Head of caudate nucleus (tissue), 42 donors: ENCODE results near the gene EPB41.

Experiments used
- DNase-seq, 42 donors: peaks; one replicate each; pipeline versions ENCODE4 v3.0.0 to v3.0.0-alpha.2; 2020 to 2021; ENCODE audit warnings: mixed read lengths in 7 of 42
- intact Hi-C: fragments of 100-400 bp; cut with DNase I; formaldehyde crosslinking; loops from one replicate; pipeline ENCODE4 v1.15.0; 2022

EPB41 gene

DNA sequence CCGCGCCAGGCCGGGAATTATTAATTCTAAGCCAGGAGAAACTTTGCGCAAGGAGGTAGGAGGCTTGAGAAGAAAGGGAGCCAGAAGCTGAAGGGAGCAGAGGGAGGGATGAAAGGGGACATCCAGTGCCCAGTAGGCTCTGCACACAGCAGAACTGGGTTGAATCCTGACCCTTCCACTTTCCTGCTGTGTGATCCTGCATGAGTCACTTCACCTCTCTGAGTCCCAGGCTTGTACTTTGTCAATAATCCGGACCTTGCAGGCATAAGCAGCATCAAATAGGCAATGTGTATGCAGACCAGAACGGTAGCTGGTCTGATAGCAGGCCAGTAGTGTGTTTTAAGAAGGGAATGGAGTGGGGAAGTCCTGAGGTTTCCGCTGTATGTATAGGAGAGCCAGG lies 25.5 kb upstream of the EPB41 start:
- no peak for DNase-seq
- intact Hi-C loops: loop anchor here (5.0 kb wide), 1 partner anchor 233 kb away; the partner anchor contains the start of gene TMEM200B

DNA sequence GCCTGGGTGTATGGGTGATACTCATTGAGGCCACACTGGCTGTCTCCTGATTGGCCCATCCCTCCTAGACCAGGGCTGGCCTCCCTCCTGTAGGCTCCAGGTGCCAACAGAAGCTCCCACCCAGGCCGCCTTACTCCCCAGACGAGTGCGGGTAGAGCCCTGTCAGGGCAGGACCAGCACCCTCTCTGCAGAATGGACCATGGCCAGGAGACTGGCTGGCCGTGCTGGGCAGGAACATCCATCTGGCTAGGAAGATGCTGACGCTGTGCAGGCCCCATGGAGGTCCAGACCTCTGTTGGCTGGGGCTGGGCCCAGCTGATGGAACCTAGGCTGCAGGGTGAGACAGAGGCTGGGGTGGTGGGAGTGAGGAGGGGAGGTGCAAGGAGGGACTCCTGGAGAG lies 25.0 kb upstream of the EPB41 start:
- no peak for DNase-seq
- intact Hi-C loops: loop anchor here (5.0 kb wide), 1 partner anchor 233 kb away; the partner anchor contains the start of gene TMEM200B

DNA sequence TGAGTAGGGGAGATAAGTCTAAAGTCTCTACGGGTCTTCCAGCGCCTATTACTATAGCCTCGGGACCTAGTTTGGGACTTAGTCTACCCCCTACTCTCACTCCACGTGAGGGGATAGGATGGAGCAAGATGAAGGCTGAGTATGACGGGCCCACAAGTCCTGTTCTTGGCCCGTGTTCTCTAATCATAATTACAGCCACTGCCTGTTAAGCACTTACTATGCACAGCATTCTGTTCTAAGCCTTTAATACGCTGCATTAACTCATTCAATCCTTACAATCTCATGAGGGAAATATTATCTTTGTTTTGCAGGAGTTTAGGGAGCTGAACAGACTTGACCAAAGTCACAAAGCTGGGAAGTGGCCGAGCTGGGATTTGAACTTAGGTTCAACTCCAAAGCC lies 23.9 kb upstream of the EPB41 start:
- intact Hi-C loops: no loop called here
- no peak for DNase-seq

DNA sequence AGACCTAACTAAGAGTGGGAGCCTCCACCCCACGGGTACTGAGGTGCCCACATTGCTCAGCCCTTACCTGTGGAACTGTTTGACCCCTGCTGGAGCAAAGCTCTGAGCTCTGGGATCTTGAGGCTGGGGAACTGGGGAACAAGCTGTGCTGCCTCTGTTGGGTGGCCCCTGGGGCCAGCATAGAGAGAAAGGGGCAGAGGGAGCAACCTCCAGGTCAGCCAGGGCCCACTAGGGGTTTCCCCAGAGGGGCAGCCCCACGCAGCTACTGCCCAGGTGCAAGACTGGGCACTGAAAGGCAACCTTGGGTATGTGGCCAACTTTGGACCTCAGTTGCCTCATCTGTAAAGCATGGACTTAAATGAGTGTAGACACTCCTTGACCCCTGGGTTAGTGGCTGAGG lies 23.5 kb upstream of the EPB41 start:
- no peak for DNase-seq
- intact Hi-C loops: no loop called here

DNA sequence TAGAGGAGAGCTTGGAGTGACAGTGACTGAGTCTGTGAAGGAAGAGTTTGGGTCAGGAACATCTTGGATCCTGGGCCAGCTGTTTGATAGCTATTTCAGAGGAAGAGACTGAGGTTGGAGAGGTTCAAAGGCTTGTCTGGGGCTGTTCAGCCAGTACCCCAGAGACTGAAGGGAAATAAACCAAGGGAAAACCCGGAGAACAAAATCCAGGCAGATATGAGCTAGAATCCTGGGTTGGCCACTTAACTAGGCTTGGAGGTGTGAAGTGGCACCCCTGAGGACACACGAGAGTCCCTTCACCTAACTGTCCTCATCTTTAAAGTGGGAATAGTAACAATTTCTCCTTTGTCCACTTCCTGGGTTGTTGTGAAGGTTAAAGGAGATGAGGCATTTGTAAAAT lies 23.1 kb upstream of the EPB41 start:
- DNase-seq: no peak
- intact Hi-C loops: no loop called here

DNA sequence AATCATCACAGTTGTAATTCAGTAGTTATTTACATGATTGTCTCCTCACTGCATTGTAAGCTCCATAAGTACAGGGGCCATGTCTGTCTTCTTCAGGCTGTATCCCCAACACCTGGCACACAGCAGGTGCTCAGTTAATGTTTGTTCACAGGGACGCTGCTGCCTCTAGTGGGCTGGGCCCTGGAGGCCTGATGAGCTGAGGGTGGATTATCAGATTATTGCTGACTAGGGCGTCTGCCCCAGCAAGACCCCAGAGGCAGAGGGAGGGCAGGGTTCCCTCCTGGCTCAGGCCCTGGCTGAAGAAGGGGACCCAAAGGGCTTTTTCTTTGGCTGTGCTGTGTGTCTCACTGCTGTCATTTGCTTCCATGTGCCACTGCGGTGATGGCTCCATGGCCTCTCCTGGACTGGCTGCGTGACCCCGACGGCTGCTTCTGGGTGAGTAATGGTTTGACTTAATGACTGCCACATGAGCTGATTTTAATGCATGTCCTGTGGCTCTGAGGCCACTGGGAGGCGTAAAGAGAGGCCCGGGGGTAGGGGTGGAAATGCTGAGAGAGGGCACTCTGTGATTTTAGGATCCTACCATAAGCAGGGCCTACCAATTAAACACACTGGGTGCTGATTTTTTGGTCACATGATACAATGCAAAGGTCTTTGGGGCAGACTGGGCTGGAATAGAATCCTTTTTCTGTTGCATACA lies 20.8 kb upstream of the EPB41 start:
- intact Hi-C loops: no loop called here

DNA sequence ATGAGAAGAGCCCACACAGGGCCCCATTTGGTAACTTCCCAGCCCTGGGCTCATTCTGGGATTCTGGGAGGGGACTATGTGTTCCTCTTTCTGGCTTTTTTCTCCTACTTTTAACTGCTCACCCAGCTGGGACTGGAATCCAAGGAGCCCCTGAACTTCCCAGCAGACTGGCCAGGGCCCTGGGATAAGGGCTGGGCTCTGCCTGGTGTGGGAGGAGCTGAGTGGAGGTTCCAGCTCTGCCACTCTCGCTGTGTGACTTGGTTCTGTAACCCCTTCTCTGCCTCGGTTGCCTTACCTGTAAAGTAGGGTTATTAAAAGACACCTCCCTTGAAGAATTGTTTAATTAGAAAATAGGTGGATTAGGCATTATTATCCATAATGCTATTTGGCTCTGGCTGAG lies 19.6 kb upstream of the EPB41 start:
- DNase-seq: no peak
- intact Hi-C loops: no loop called here

More for the DNA sequence above, 20.8 kb upstream of the EPB41 start:
- DNase-seq: no peak

DNA sequence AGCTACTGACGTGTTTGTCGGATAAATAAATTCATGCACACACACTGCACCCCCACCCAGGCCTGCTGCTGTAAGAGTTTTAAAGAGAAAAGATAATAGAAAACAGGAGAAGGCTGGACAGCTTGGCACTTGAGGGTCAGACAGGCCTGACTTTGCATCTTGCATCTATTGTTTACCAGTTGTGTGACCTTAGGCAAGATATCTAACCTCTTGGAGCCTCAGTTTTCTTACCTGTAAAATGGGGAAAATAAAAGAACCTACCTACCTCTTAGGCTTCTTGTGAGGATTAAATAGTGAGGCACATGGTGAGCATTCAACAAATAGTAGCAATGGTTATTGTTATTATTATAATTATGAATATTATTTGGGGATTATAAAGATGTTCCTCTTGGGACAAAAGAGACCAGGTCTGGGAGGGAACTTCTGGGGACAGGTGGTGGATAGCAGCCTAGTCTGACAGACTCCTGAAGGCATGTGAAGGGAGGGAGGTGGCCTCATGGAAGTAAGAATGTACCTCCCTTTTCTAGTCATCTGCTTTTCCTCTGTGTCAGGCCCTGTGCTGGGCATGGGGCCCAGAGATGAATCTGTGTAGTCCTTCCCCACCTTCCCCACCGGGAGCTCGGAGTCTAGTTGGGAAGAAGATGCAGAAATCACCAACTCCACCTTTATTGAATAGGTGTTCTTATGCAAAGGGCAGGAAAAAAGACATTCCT lies 18.3 kb upstream of the EPB41 start:
- no peak for DNase-seq
- intact Hi-C loops: no loop called here

DNA sequence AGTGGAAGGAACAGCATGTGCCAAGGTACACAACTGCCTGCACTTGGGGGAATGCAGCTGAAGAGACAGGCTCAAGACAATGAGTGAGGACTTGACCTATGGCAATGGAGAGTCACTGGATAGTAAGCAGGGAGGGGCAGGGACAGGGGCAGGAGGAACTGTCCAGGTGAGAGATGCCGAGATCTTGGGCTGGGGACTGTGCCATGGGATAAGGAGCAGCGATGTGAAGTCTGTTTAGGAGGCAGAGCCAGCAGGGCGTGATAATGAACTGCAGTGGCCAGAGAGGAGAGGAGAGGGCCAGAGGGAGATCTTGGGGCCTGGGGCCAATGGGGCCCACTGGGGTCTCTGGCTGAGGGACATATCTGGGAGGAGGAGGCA lies 17.8 kb upstream of the EPB41 start:
- DNase-seq: no peak
- intact Hi-C loops: no loop called here

DNA sequence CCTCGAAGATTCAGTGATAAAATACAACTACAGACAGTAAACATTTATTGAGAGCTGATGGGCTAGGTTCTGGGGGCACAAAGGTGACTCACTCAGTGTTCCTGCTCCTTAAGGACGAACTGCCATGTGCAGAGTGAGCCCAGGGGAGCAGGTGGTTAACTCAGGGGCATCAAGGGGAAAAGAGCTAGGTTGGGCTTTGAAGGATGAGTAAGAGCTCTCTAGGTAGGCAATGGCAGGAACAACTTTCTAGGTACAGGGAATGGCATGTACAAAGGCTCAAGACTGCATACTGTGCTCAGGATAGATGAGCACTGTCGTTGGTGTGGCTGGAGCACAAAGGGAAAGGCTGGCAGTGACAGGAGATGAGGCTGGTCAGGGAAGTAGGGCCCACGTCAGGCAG lies 16.6 kb upstream of the EPB41 start:
- intact Hi-C loops: no loop called here

DNA sequence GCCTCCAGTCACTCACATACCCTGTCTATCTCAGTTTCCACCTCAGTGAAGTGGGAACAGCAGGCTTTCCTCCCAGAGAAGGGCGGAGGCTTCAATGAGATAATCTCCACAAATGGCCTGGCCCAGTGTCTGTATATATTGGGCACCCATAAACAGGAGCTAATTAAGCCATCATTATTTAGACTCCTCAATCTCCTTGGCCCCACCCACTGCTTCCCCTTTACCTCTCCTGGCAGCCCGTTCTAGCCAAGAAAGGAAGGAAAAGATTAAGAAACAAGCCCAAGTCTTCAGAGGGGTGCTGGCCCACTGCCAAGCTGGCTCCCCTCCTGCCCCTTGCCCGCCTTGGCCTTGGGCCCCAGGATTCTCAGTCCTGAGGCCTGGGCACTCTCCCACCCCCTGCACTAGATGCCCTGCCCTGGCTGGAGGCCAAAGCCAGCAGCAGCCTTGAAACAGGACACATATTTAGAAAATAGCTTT lies 15.9 kb upstream of the EPB41 start:
- peak in 4 of 42 donors; percentile 18 to 27 (median 21) for DNase-seq
- intact Hi-C loops: no loop called here

More for the DNA sequence above, 16.6 kb upstream of the EPB41 start:
- no peak for DNase-seq

DNA sequence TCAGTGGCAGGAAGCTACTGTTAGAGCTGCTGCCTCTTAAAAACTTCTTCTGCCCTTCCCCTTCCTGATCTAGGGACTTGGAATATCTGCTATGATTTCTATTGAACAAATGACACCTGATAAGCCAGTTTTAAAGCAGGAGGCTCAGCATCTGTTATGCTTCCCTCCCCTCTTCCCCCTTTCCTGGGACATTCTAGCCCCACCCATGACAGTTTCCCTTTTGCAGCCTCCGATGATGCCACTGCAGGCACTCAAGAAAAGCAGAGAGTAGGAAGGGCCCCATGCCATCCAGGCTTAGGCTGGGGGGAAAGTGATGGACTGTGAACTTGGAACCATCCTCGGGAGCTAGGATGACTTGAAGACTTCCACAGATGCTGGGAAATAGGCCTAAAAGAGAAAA lies 15.1 kb upstream of the EPB41 start:
- no peak for DNase-seq
- intact Hi-C loops: no loop called here

DNA sequence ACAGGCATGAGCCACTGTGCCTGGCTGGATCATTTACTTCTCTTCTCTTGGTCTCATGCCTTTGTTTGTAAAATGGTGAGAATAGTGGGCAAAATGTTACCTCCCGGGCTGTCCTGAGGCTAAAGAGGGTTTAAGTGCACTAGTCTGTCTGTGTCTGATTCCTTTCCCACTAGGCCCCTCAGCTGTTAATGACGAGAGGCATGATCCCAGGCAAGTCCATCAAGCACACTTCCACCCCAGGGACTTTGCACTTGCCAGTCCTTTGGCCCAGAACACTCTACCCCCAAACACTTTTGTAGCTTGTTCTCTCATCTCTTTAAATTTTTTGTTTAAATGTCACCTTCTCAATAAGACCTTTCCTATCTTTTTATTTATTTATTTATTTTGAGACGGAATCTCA lies 13.8 kb upstream of the EPB41 start:
- intact Hi-C loops: no loop called here

DNA sequence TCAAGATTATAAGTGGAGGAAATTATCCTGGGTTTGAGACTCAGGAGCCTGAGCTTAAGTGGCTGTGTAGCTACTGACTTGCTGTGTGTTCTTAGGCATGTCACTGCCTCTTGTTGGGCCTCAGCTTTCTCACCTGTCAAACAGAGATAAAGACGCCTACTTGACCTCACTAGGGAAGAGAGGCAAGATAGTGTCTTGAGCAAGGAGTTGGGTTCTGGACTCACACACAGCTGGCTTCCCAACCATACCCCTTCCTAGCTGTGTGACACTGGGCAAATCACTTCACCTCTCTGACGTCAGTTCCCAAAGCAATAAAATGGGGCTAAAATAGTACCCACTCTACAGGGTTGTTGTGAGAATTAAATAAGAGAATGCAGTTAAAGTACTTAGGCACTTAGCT lies 11.6 kb upstream of the EPB41 start:
- intact Hi-C loops: no loop called here
- DNase-seq: no peak

More for the DNA sequence above, 13.8 kb upstream of the EPB41 start:
- peak in 1 of 42 donors; percentile 5 for DNase-seq

DNA sequence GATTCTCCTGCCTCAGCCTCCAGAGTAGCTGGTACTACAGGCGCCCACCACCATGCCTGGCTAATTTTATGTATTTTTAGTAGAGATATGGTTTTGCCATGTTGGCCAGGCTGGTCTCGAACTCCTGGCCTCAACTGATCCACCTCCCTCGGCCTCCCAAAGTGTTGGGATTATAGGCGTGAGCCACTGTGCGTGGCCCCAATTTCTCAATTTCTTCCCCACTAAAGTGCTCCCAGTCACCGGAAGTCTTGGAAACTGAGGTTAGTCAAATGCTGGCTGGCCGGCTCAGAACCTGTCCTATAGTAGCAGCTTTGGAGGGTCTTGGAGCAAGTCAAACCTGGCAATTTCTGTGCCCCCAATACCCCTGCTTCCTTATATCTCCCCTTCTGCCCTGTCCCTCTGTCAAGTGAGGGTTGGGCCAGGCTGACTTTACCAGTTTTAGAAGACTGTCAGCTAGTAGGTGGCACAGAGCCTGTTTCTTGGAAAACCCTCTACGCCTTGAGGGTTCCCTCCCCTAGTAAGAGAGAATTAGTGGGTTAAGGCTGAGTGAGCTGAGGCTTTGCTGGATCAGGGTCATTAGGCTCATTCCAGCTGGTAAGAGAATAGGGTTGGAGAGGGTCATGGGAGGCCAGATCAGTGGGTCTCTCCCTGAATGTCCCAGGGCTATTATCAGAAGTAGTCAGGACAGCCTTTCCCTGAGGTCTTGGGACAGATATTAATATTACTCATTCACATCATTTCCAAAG lies 8.3 kb upstream of the EPB41 start:
- intact Hi-C loops: no loop called here
- DNase-seq: peak in 2 of 42 donors; percentile 5 to 26

DNA sequence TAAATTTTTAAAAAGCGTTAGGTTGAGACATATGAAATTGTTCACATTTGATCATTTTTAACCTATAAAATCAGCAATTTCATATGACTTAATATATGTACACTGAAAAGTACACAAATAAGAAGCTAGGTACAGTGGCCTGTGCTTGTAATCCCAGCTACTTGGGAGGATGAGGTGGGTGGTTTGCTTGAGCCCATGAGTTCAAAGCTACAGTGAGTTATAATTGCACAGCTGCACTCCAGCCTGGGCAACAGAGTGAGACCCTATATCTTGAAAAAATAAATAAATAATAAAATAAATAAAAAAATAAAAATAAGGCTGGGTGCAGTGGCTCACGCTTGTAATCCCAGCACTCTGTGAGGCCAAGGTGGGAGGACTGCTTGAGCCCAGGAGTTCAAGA lies 5.2 kb upstream of the EPB41 start:
- peak in 1 of 42 donors; percentile 4 for DNase-seq

DNA sequence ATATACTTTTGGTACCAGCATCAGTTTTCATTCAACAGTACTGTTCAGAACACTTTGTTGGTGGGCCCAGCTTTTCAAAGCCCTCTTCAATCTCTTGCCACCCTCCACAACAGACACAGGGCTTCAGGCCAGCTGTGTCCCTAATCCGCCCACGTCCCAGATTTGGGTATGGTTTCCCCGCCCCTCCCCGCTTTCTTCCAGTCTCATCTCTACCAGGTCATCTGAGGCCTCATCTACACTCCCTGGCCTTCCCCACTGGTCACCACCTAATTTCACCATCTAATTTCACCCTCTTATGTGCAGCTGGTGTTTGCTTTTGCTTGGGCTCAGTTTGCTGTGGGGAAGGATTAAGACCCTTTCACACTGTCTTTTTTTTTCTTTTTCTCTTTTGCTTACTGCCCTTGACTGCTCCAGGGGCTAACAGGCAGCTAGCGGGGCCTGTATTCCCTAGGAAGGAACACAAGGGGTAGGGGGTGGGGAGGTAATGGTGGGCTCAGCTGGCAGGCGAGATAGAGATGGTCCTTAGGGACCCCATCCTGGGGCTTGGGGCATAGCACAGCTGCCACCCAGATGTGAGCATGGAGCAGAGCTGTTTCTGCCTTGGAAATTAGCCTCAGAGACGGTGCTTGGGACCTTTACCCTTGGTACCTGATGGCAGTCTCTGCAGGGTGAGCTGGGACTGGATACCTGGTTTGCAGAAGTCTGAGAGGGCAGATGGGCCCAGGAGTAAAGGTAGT lies 3.8 kb upstream of the EPB41 start:
- DNase-seq: peak in 1 of 42 donors; percentile 30
- intact Hi-C loops: no loop called here

More for the DNA sequence above, 5.2 kb upstream of the EPB41 start:
- intact Hi-C loops: no loop called here

DNA sequence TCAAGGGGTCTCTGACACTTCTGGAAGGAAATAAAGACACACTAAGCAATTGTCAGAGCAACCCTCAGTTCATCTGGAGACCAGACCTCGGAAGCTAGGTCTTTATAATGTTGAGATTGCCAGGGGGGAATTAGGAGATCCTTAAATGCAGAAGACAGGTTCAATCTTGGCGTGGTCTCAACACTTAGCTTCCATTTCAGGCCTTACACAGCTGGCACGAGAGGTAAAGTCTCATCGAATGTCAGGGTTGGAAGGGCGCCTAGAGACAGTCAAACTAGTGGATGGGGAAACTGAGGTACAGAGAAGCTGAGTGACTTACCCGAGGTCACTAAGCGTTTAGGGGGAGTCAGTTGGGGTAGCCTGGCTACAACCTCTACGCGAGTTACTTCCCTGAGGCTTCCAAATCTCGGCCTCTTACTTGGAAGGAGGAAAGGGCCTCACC lies 562 bp upstream of the EPB41 start:
- no peak for DNase-seq
- intact Hi-C loops: no loop called here
